HG03432 (cell line): ENCODE measurements around the gene MAP3K20.
"Not testable (repeated sequence)": the region's sequence is repeated elsewhere in the genome, so short reads cannot be mapped to it uniquely, and the experiment has no call there.

Experiments
- ATAC-seq: cut with Tn5 transposase; IDR thresholded peaks from one replicate; pipeline ENCODE4 v1.9.1; 2021; ENCODE audit warnings: mild to moderate bottlenecking, moderate library complexity; ENCODE audit not compliant: unreplicated experiment

MAP3K20 gene

DNA sequence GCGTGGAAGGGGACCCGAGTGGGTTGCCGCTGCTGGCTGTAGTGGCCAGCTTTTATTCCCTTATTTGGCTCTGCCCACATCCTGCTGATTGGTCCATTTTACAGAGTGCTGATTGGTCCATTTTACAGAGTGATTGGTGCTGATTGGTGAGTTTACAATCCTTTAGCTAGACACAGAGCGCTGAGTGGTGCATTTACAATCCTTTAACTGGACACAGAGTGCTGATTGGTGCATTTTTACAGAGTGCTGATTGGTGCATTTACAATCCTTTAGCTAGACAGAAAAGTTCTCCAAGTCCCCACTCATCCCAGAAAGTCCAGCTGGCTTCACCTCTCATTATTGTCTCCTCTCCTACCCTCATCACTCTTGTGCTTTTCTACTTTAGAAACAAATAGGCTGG lies 225.9 kb downstream of the MAP3K20 start:
- not testable (repeated sequence) for ATAC-seq

DNA sequence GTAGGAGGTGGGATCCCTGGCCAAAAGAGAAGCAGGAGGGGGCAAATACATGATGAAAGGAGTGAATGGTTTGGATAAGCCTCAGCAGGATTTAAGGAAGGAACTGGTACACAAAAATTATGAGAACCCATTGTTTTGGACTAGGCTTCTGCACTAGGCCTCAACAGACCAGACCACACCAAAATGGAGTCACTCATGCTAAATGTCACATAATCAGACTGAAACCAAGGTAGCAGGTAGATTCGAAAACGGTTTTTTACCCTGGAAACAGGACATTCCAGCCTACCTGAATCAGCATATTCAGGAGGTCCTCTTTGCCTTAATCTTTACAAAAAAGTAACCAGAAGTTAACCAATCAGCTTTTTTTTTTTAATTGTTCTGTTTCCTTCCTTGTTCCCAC lies 229.7 kb downstream of the MAP3K20 start:
- ATAC-seq = no peak

DNA sequence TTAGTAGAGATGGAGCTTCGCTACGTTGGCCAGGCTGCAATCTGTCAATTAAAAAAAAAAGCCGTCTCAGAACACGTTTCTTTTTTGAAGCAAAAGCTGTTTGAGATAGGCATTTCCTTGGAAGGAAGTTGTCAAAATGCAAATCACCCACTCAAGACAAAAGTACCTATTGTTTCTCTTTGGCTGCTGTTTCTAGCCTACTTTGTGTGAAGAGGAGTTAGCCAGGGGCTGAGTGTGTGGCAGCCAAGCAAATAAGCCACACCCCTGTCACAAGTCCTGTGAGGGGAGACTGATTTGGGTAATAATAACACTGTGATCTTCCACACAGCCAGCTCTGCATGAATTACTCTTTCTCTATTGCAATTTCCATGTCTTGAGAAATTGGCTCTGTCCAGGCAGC lies 231.6 kb downstream of the MAP3K20 start:
- ATAC-seq = peak; percentile 90

GRCh38 chr2:173309370-173309769 lies 233.7 kb downstream of the MAP3K20 start:
- not testable (repeated sequence) for ATAC-seq

DNA sequence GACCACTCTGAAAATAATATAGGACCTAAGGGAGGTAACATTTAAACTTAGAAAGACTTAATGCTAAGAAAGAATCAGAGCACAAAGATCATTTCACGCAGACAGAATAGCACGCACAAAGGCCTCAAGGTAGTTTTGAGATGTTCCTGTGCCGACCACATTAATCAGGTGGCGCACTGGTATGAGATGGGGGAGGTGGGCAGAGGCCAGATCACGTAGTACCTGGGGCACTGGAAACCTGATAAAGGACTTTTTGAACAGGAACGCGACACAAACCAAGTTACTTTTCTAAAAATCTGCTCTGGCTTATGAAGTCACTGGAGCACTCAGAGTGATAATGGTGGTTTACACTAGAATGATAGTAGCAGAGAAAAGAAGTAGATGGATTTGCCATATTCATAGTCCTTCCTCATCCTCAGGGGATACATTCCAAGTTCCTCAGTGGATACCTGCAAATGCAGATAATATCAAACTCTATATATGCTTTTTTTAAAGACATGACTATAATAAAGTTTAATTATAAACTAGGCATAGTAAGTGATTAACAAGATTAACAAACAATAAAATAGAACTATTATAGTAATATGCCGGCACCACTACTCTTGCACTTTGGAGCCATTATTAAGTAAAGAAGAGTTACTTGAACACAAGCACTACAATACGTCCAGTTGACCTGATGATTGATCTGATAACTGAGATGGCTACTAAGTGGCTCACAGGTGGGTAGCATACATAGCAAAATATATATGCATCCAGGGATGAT lies 236.4 kb downstream of the MAP3K20 start:
- no peak for ATAC-seq
